ENCODE data around the gene SRPK1. TPM values are rescaled to one million over a fixed set of nuclear protein-coding genes. Genes with fewer than 3 reads are reported as not detected.

SRPK1 gene
- total and polyA plus RNA-seq, 7 donors, result 17.4 to 47.9 (median 36.6) TPM

DNA sequence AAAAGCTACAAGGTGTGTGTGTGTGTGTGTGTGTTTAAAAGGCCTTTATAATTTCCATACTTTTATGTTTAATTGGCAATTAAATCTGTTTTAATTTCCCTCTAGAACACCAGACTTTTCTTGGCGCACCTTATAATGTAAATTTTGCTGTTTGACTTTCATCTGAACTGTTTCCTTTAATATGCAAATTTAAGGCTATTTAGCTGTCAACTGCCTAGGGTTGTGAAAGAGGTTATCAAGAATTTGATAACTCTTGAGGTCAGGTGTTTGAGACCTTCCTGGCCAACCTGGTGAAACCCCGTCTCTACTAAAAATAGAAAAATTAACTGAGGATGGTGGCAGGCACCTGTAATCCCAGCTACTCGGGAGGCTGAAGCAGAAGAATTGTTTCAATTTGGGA, 119.8 kb downstream of the SRPK1 start:
- intact Hi-C loops (cut with DNase I), result no loop called here
- no peak for DNase-seq
- Histone ChIP-seq H3K36me3 (no peaks in the 10 kb centered on the region), H3K4me3 (no peak overlapping the region), H3K27ac (no peak overlapping the region), H3K27me3 (peaks cover 0 to 23% (median 11%) of the 10 kb centered on the region in 3 donors), H3K4me1 (peaks cover 0 to 8% (median 3%) of the 10 kb centered on the region in 4 donors), H3K9me3 (no peaks in the 10 kb centered on the region)
- TF ChIP-seq, protein P1, sequence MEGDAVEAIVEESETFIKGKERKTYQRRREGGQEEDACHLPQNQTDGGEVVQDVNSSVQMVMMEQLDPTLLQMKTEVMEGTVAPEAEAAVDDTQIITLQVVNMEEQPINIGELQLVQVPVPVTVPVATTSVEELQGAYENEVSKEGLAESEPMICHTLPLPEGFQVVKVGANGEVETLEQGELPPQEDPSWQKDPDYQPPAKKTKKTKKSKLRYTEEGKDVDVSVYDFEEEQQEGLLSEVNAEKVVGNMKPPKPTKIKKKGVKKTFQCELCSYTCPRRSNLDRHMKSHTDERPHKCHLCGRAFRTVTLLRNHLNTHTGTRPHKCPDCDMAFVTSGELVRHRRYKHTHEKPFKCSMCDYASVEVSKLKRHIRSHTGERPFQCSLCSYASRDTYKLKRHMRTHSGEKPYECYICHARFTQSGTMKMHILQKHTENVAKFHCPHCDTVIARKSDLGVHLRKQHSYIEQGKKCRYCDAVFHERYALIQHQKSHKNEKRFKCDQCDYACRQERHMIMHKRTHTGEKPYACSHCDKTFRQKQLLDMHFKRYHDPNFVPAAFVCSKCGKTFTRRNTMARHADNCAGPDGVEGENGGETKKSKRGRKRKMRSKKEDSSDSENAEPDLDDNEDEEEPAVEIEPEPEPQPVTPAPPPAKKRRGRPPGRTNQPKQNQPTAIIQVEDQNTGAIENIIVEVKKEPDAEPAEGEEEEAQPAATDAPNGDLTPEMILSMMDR (IDR thresholded peaks at IDR 0.05), result no peak
- TF ChIP-seq EP300 (IDR thresholded peaks at IDR 0.05) (no peak), POLR2A (IDR thresholded peaks at IDR 0.05) (no peak), POLR2AphosphoS5 (IDR thresholded peaks at IDR 0.05) (no peak)
- WGBS, 2 donors, result 67 to 86% methylated on average over 3 of the region's 3 CpGs

DNA sequence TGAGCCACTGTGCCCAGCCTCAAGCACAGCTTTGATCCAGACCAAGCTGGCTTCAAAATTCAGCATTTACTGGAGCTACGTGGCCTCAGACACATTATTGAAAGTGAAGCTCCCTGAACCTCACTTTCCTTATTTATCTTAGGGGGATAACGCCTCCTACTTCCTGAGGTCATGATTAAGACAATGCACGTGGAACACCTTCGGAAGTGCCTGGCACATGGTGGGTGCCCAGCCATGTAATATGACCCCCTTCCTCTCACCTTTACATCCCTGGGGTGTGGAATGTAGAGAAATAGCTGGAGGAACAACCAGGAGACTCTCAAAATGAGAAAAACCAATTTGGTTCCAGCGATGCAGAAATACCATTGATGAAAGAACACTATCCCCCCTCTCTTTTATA, 122.2 kb downstream of the SRPK1 start:
- Histone ChIP-seq H3K4me3 (no peak overlapping the region), H3K27ac (no peak overlapping the region), H3K27me3 (peaks cover 0 to 10% (median 0%) of the 10 kb centered on the region in 3 donors), H3K9me3 (no peaks in the 10 kb centered on the region), H3K36me3 (no peaks in the 10 kb centered on the region), H3K4me1 (no peaks in the 10 kb centered on the region)
- WGBS, 2 donors, result 74 to 84% methylated on average over 5 of the region's 5 CpGs
- TF ChIP-seq POLR2AphosphoS5 (IDR thresholded peaks at IDR 0.05) (no peak), EP300 (IDR thresholded peaks at IDR 0.05) (no peak), POLR2A (IDR thresholded peaks at IDR 0.05) (no peak)
- TF ChIP-seq, protein P1 (IDR thresholded peaks at IDR 0.05), result no peak
- intact Hi-C loops (cut with DNase I), result no loop called here
- no peak for DNase-seq

DNA sequence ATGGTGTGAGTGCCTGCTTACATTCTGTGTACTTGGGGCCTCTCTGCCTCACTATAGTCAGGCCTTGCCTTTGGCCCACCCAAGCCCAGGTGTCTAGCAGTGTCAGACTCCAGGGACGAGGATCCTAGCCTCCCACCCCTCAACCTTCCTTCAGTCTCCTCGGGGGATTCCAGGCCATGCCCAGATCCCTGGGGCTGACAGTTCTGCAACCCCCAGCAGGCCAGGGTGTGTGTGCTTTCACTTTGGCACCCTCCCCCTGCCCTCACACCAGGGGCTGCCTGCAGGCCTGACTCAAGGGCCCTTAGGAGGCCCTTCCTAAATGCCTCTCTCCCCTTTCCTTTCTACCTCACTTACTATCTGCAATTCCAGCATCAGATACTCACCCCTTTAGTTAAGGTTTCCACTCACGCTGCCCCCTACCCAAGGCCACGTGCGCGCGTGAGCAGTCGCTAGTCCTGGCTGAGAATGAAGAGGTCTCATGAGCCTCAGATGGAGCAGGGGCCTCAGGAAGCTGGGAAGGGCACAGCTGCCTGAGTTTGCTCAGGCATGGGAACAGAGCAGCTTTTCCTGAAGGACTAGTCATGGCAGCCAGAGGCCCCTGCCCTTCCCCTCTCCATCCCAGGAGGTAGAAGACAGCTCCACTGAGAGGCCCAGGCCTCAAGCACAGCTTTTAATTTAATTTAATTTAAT, 122.9 kb downstream of the SRPK1 start:
- DNase-seq, result no peak
- no peak overlapping the region for H3K27ac ChIP-seq
- WGBS, 2 donors, result 88 to 89% methylated on average over 8 of the region's 8 CpGs
- intact Hi-C loops (cut with DNase I), result no loop called here
- no peaks in the 10 kb centered on the region for H3K36me3 ChIP-seq
- no peaks in the 10 kb centered on the region for H3K9me3 ChIP-seq
- peaks cover 0 to 12% (median 0%) of the 10 kb centered on the region in 3 donors for H3K27me3 ChIP-seq
- H3K4me1 ChIP-seq, result no peaks in the 10 kb centered on the region
- no peak overlapping the region for H3K4me3 ChIP-seq
- TF ChIP-seq EP300 (IDR thresholded peaks at IDR 0.05) (no peak), POLR2A (IDR thresholded peaks at IDR 0.05) (no peak), POLR2AphosphoS5 (IDR thresholded peaks at IDR 0.05) (no peak)
- TF ChIP-seq, protein P1 (IDR thresholded peaks at IDR 0.05), result no peak

DNA sequence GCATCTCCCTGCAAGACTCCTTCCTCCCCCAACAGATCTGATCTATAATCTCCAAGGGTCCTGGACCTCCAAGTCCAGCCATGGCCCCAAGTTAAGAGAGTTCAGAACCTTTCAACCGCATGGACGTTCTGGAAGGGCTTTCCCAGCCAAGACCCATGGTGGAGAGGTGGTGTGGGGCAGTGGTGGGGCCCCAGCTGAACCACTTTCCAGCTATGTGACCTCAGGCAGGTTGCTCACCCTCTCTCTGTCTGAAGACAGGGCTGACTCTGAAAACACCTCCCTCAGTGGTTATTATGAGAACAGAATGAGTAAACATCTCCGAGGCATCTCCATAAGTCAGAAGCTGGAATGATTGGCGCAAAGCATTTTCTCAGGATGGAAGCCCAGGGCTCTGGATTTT, 124.7 kb downstream of the SRPK1 start:
- Histone ChIP-seq H3K36me3 (no peaks in the 10 kb centered on the region), H3K27ac (no peak overlapping the region), H3K4me1 (no peaks in the 10 kb centered on the region), H3K9me3 (no peaks in the 10 kb centered on the region), H3K27me3 (peaks cover 0 to 12% (median 0%) of the 10 kb centered on the region in 3 donors), H3K4me3 (no peak overlapping the region)
- 85 to 91% methylated on average over 4 of the region's 4 CpGs for WGBS, 2 donors
- DNase-seq, result no peak
- intact Hi-C loops (cut with DNase I), result no loop called here
- no peak for TF ChIP-seq EP300 (IDR thresholded peaks at IDR 0.05)
- TF ChIP-seq, protein P1 (IDR thresholded peaks at IDR 0.05), result no peak
- TF ChIP-seq POLR2A (IDR thresholded peaks at IDR 0.05), result no peak
- TF ChIP-seq POLR2AphosphoS5 (IDR thresholded peaks at IDR 0.05), result no peak

Measured in sigmoid colon (tissue), 7 donors.